ENCODE results near the gene IGLL1.

Gene IGLL1

DNA sequence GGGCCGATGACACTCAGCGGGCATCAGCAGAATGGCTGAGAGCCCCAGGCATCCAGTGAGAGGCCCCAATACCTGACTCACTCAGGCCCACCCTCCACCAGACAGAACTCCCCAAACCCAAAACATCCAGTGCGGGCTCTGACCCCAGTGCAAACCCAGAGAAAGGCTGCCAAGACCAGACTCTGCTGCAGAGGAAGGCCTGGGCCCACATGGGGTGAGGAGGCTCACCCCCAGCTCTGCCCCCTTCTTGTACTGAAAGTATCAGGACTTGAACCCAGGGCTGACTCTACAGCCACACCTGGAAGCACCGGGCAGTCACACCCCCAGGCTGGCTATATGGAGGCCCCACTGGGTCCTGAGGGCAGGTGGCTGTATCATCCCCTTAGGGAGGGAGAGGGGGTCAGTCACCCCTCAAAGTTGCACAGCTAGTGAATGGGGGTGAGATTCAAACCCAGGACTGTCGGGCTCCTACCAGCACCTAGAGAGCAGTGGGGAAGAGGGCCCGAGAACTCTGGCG lies 49.3 kb downstream of the IGLL1 start:
- in situ Hi-C loops (cut with MboI; ENCODE audit: low sequenced_read_pairs): no loop called here

DNA sequence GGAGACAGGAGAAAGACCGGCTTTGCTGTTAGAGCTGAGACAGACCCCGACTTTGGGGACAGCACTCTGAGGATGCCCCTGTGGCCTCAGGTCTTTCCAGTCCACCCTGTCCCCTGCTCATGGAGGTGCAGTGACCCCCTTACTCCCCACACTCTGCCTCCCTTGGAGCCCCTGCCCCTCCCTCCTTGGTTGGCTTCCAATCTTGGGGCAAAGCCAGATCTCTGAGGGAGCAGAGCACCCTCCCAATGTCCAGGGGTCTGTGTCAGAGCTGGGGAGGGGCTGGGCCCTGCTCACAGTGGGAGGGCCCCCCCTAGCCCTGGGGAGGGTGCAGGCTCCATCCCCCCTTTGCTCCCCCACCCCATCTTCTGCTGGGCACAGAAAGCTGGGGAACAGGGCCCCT lies 50.0 kb downstream of the IGLL1 start:
- in situ Hi-C loops (cut with MboI; ENCODE audit: low sequenced_read_pairs): no loop called here

DNA sequence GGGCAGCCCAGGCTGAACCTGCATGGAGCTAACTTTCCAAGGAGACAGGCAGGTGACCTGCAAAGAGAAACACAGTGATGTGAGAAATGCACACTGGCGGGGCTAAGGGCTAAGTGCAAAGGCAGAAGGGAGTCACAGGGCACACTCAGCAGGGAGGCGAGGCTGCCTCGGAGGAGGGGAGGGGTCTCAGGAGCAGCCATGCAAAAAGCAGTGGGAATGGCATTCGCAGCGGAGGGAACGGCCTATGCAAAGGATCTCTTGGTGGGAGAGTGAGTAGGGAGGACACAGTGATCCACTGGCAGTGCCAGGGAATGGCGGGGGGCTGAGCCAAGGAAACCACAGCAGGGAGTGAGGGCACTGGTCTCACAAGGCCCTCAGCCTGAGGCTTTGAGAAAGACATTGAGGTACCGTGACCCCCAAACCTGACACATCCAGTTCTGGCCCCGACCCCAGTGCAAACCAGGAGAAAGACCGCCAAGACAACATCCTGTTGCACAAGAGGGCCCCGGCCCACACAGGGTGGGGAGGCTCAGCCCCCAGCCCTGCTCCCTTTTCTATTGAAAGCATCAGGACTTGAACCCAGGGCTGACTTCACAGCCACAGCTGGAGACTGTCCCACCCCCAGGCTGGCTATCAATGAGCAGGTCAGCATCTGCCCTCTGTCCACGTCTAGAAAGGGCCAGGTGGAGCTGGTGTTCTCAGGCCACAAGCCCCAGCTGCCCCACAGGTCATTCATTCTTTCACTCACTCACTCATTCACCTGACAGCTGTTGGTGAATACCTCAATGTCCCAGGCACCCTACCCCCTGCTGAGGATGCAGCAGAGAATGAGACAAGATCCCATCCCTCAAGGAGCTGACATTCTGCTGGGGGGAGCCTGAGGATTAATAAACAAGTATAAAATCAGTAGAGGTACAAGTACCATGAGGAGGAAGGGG lies 50.7 kb downstream of the IGLL1 start:
- in situ Hi-C loops (cut with MboI; ENCODE audit: low sequenced_read_pairs): no loop called here

DNA sequence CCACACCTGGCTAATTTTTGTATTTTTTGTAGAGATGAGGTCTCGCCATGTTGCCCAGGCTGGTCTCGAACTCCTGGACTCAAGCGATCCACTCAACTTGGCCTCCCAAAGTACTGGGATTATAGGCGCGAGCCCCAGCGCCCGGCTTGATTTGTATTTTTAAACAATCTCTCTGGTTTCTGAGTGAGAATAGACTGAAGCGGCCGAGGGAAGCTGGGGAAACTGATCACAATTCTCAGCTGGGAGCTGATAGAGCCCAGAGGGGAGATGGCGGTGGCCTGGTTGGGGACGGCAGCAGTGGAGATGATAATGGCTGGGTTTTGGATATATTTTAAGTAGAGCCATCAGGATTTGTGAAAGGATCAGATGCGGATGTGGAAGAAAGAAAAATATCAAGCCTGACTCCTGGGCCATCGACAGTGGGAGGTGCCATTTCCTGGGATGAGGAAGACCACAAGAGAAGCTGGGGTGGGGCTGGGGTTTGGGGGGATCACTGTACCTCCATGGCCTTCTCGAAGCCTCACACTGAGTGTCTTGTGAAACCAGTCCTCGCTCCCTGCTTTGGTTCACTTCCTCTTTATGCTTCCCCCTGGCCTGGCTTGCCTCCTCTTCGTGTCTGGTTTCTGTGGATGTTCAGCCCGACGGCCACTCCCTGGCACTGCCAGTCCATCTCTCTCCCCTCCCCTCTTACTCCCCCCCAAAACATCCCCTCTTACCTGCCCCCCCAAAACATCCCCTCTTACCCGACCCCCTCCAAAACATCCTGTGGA lies 51.9 kb downstream of the IGLL1 start:
- in situ Hi-C loops (cut with MboI; ENCODE audit: low sequenced_read_pairs): no loop called here

DNA sequence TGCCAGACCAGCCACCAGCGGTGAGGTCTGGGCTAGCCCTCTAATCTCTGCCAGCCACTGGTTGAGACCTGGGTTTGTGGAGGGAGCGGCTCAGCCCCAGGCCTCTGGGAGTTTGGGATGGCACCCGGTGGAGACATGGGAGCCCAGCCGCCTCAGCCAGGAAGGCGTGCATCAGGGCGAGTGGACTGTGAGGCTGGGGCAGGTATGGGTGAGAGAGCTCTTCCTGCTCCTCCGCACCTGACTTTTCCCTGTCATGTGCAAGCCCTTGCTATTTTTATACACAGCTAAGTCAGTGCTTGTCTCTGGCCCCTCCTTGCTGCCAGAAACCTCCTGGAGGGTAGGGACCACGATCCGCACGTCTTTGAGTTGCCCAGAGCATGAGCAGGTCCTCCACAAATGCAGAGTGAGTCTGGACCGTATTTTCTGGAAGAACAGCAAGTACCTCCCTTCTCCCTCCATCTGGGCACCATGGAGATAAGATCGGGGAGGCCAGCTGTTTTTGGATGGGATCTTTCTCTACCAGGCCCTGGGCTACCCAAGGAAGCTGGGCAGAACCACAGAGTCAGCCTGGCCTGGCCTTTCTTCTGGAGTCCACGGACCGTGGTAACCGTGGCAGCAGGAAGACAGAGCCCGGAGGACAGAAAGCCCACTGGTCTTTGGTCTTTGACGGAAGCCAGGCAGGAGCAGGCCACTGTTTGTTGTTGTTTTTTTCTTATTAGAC lies 53.3 kb downstream of the IGLL1 start:
- in situ Hi-C loops (cut with MboI; ENCODE audit: low sequenced_read_pairs): no loop called here

DNA sequence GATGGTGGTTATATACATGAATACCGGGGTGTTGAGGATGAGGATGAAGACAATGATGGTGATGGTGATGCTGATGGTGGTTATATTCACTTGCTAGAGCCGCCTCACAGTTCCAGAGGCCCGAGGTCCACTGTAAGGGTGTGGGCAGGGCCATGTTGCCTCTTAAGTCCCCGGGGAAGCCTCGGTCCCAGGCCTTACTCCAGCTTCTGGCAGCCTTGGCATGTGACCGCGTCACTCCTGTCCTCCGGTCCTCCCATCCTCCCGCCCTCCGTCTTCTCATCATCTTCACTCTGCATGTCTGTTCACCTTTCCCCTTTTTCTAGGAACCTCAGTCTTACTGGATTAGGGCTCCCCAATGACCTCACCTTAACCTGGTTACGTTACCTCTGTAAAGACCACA lies 54.6 kb downstream of the IGLL1 start:
- in situ Hi-C loops (cut with MboI; ENCODE audit: low sequenced_read_pairs): no loop called here

DNA sequence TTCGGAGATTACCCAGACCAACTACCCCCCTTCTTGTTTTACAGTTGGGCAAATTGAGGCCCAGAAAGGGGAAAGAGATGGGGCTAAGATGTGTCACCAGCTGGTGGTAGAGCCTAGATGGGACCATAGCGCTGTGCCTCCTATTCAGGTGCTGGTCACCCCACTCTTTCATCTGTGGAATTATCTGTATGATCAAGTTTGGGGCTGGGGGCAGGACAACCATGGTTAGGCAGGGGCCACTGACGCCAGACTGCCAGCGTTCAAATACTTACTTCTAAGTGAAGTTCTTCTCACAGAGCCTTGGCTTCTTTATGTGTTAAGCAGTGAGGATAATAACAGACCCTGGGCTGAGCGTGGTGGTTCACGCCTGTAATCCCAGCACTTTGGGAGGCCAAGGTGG lies 55.9 kb downstream of the IGLL1 start:
- in situ Hi-C loops (cut with MboI; ENCODE audit: low sequenced_read_pairs): no loop called here

DNA sequence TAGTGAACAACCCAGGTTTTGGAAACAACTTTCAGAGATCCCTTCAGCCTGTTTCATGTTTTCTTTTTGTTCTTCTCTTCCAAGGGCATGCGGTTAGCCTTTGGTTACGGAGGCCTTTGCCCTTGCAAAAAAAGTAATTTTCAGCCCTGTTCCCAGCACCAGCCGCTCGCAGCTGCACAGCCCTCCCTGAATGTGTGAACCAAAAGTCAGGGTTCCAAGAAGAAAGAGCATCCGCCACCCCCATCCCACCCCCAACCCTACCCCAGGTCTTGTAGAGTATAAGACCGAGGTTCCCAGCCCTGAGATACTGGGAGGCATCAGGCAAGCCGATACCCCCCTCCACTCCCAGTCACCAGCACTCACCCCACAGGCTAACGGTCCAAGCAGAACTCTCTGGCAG lies 56.4 kb downstream of the IGLL1 start:
- in situ Hi-C loops (cut with MboI; ENCODE audit: low sequenced_read_pairs): no loop called here

Data from hTERT RPE-1 (cell line).